GM13976 (cell line): ENCODE measurements around the gene GDF10.

Experiments
- DNase-seq: peaks from one replicate; pipeline ENCODE4 v3.0.0; 2012; ENCODE audit warnings: low spot score
- in situ Hi-C: fragments of 300-500 bp; cut with MboI; formaldehyde crosslinking; loops from one replicate; pipeline ENCODE4 v1.12.0; 2022; ENCODE audit warnings: low sequenced_read_pairs, mixed read lengths, inconsistent platforms; ENCODE audit not compliant: unreplicated experiment
- TF ChIP-seq, protein P1 (sequence below): IDR thresholded peaks from 2 replicates; pipeline ENCODE4 v1.5.1; 2012; ENCODE audit warnings: borderline replicate concordance, mild to moderate bottlenecking; ENCODE audit not compliant: insufficient read depth; ENCODE audit errors: extremely low read depth, missing control alignments, control extremely low read depth

GDF10 gene

DNA sequence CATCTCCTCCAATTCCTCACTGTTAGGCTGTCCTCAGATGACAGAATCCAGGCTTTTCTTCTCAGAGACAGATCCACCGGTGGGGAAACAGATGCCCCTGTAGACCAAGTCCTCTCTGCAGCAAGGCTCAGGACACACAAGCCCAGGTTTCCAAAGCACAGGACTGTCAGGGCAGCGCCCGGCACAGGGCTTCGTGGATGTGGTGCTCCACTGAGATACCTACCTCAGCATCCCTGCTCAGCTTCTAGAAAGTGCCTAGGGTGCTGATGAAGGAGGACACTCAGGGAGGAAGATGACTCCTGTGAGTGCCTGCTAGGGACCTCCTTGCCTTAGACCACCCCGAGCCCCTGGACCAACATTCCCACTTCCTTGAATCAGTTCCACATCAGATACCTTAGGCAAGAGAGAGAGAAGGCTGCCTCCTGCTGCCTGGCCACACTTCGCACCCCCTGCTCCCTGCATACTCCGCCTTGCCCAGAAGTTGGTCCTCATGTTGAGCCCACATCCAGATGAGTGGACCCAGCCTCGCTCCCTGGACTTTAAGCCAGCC, 39.3 kb downstream of the GDF10 start:
- in situ Hi-C loops: no loop called here
- DNase-seq: no peak
- TF ChIP-seq, protein P1, sequence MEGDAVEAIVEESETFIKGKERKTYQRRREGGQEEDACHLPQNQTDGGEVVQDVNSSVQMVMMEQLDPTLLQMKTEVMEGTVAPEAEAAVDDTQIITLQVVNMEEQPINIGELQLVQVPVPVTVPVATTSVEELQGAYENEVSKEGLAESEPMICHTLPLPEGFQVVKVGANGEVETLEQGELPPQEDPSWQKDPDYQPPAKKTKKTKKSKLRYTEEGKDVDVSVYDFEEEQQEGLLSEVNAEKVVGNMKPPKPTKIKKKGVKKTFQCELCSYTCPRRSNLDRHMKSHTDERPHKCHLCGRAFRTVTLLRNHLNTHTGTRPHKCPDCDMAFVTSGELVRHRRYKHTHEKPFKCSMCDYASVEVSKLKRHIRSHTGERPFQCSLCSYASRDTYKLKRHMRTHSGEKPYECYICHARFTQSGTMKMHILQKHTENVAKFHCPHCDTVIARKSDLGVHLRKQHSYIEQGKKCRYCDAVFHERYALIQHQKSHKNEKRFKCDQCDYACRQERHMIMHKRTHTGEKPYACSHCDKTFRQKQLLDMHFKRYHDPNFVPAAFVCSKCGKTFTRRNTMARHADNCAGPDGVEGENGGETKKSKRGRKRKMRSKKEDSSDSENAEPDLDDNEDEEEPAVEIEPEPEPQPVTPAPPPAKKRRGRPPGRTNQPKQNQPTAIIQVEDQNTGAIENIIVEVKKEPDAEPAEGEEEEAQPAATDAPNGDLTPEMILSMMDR: no peak

DNA sequence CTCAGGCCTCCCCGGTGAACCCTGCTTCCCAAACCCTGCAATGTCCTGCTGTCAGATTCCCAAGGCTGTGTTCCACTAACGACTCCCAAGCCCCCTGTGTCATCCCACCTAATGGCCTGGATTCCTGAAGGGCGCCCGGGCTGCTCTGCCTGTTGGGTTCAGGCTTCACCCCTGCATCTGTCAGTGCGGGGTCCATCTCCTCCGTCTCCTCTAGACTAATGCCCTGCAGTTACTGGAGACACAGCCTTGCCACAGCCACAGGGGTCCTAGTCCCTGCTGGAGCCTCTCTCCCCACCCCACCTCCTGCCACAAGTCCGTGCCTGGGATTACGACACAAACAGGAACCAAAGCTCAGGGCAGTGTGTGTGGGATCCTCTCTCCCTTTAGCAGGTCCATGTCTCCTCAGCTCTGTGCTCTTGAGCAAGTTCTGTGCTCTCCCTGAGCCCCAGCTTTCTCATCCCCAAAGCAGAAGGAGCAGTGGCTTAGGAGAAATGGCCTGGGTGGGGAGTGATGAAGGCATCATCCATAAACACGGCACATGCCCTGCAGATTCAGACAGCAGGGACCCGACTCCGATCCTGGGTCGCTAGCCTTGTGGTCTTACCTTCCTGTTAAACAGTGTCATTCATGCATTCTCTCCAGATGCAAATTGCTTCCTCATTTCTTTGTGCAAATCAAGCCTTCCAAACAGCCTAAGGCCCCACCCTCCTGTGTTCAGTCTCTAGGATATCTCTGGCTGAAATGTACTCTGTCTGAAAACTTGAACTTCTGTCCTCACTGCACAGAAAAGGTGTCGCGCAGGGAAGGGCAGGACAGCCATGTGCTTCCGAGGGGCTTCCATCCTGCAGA, 40.0 kb downstream of the GDF10 start:
- no peak for DNase-seq
- TF ChIP-seq, protein P1: no peak
- in situ Hi-C loops: no loop called here

DNA sequence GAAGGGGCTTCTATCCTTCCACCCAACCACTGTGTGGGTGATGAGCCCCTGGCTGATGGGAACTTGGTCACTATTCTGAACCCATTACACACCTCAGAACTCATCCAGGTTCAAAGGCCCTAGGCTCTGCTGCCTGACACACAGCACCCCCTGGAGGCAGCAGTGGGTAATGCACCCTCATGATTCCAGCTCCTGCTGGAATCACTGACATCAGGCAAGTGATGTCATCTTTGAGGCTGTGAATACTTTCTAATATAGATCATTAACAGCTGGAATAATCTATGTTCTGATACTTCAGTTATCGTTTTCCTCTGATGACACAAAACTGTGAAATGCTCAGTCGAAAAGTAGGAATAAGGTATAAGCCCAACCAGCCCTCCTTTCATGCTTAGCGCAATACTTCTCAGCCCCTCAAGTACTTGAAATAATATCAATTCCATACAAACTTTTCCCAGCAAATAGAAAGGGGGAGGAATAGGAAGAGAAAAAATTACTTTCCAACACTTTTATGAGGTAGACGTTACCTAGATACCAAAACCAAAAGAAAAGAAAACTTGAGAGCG, 40.7 kb downstream of the GDF10 start:
- in situ Hi-C loops: no loop called here
- TF ChIP-seq, protein P1: peak; percentile 94
- DNase-seq: peak; percentile 83

DNA sequence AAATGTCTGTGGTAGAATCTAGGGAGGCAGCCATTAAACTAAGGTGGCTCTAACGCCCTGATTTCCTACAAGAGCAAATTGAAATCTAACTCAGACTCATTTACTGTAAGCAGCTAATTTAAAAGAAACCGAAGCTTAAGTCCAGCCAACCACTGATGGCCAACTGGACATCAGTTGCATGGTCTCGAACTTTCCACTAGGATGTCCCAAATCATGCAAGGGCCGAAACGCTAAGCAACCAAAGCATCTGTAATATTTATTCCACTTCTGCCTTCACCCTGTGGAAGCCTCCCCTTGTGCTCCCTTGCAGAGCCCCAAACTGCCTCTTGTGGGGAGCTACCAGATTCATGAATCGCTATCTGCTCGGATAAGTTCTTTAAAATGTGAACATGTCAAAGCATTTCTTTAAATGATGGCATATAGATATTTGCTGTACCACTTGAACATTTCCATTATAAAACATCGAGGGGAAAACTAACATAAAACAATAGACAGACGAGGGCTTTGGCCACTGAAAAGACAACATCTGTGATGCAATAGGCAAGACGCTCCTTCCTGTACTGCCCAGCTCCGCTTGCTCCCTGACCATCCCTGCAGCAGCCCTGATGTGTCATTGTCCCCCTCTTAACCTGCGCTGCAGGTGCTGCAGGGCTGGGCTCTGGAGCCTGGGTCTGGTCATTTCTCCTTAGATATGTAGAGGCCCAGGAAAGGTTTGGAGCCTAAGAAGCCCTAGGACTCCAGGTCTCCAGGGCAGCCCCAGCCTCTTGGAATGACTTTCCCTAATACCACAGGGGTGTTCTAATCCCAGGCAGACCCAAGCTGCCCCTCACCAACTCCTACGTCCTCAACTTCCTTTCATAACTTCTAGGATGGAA, 45.2 kb downstream of the GDF10 start:
- in situ Hi-C loops: no loop called here
- DNase-seq: no peak
- TF ChIP-seq, protein P1: no peak

DNA sequence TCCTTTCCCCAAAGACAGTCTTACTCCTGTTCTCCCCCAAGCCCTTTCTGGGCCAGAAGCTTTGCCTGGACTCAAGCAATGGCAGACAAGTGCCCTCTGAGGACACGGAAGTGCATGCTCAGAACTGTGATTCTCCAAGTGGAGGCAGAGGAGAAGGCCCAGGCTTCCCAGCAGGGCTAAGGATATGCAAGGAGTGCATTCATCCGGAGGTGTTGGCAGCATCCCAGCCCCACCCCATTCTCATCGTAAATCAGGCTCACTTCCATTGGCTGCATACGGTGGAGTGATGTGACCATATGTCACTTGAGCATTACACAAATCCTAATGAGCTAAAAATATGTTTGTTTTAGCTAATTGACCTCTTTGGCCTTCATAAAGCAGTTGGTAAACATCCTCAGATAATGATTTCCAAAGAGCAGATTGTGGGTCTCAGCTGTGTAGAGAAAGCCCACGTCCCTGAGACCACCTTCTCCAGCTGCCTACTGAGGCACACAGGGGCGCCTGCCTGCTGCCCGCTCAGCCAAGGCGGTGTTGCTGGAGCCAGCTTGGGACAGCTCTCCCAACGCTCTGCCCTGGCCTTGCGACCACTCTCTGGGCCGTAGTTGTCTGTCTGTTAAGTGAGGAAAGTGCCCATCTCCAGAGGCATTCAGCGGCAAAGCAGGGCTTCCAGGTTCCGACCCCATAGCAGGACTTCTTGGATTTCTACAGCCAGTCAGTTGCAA, 46.7 kb downstream of the GDF10 start:
- no peak for DNase-seq
- in situ Hi-C loops: no loop called here

More for the DNA sequence above, 46.7 kb downstream of the GDF10 start:
- TF ChIP-seq, protein P1: no peak
